HG02943 (cell line): ENCODE measurements around the gene JAML.

Source experiments
- ATAC-seq: cut with Tn5 transposase; IDR thresholded peaks from one replicate; pipeline ENCODE4 v1.9.1; 2021; ENCODE audit warnings: mild to moderate bottlenecking, low read depth, moderate library complexity; ENCODE audit not compliant: unreplicated experiment

JAML gene

DNA sequence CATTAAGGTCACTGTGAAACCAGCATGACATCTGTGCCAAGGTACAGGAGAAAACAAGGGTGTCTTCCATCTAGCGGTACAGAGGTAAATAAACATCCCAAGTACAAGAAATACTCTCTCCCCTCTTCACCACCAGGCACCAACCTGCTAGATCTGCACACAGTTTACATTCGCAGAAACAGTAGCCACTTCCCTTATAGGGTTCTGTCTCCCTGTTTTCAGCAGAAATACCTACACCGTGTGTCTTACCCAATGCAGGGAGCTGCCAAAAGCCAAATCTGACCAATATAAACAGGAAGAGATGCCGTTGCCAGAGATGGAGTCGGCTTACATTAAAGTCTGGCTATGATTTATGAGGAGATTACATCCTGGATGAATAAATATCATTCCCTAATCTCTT, 73.4 kb downstream of the JAML start:
- no peak for ATAC-seq

GRCh38 chr11:118149493-118149892, 75.3 kb downstream of the JAML start:
- no peak for ATAC-seq

GRCh38 chr11:118148856-118149255, 76.0 kb downstream of the JAML start:
- ATAC-seq: no peak

DNA sequence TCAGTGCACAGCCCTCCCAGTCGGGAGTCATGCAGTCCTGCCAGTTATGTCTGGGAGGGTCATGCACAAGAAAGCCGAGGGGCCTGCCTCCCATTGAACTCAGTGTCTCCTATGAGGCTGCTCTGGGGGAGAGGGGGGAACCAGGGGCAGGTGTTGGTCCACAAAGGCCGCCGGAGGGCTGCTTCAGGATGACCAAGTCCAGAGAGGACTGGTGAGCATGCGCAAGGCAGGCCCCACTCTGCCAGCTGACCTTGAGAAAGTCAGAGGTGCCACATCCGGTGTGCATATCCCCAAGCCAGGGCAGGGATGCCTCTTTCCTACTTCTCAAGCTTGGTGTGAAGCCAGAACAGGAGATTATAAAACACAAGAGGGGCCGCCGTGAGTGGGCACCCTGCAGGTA, 76.6 kb downstream of the JAML start:
- no peak for ATAC-seq

DNA sequence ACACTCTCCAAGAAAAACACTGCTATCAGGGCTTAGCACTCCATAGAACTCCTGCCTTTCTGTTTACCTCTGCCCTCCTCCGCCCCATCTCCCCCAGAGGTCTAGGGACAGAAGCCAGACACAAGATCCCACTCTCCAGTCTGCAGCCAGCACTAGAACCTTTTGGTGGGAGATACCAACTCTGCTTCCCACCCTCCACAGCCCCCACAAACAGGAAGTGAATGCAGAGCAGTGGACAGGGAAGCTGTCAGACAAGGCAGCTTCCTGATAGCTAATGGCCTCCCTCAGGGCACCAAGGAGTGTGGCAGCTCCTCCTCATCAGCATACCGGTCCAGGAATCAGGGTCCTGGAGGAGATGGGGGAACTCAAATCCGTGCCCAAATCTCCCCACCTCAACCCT, 77.3 kb downstream of the JAML start:
- ATAC-seq: no peak

DNA sequence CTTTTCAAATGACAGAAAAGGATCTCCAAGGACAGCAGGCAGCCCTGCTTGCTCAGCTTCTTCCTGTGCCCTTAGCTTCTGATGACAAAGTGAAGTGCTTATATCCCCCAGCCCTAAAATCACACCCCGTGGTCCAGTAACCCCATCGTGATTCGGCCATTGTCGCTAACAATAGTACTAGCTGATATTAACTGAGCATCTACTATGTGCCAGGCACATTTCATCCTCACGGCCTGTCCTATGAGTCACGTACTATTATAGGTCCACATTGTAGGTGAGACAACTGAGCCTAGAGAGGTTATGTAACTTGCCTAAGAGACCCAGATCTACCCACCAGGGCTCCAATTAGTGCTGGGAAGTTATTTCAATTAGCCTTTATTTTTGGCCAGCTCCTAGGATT, 78.3 kb downstream of the JAML start:
- no peak for ATAC-seq

- ATAC-seq: peak; percentile 70
These were observed 79.3 kb downstream of the JAML start for GRCh38 chr11:118145285-118146227.

- no peak for ATAC-seq
These were observed 80.2 kb downstream of the JAML start for GRCh38 chr11:118144301-118145268.
